ENCODE results near the gene BAIAP2.

GRCh38 chr17:80998748-80999535 is 36.0 kb upstream of the BAIAP2 start:
- TF ChIP-seq CTCF (conservative IDR thresholded peaks at IDR 0.05; ENCODE audit: low read length) = no peak
- no peak for TF ChIP-seq EZH2phosphoT487 (IDR thresholded peaks at IDR 0.05; ENCODE audit: borderline replicate concordance)

Measured in Loucy (cell line).